ENCODE results near the gene GPC5.

The GPC5 gene

DNA sequence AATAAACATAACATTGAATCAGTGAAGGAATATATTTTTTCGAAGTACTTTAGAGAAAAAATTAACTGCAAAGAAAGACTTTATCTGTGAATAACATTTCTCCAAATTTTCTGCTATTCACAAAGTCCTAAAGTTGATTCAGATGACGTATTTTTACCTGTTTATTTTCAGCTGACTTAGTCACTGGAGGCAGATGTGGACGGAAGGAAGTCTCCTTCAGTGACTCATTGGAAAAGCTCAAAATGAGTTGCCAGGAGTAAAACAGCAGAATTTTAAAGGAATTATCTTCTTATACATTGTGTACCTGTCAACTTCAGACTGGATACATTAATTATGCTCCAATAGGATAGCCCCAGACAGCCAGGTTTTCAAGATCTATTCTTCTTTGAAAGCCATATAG, 1148.8 kb downstream of the GPC5 start:
- DNase-seq (ENCODE audit: low read depth in 2 of 2): no peak

DNA sequence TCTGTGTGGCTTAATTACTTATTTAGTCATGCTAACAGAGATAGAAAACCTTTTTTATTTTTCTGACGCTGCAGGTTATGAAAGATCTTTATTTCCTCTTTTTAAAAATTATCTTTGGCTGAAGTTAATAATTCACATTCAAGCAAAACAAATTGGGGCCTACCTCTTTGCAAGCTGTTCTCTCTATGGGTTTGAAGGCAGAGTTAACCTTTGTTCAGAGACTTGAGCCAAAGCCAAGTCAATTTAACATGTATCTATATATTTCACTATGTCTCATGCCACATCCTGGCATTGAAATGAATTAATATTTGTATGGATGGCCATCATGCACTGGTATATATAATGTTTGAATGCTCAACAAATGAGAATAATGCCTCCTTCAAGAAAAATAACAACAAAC, 1150.9 kb downstream of the GPC5 start:
- DNase-seq (ENCODE audit: low read depth in 2 of 2): no peak

DNA sequence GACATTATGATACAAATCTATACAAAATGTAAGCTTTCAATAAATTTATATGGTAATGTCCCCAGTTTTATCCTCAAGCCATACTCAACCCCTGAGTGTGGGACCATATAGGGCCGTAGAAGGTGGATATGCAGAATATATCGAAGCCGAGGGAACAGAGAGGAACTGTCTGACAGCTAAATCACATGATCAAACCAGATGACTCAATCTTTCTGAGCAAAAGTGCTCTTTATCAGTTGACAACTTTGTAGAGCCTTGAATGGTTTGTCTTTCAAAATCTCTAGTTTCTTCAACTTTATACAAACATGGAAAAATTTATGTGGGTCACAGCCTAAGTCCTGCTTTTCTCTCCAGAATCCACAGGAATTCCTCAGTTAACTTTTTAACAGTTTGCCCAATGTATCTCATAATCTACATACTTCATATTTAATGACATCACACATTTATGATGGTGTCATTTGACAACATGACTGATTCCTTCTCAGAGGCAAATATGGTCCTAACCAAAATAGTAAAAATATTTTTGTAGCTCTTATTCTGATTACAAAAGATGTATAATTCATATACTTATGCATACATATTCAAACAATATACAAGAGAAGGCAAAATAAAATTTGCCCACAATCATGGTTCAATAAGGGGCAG, 1155.2 kb downstream of the GPC5 start:
- DNase-seq (ENCODE audit: low read depth in 2 of 2): no peak

DNA sequence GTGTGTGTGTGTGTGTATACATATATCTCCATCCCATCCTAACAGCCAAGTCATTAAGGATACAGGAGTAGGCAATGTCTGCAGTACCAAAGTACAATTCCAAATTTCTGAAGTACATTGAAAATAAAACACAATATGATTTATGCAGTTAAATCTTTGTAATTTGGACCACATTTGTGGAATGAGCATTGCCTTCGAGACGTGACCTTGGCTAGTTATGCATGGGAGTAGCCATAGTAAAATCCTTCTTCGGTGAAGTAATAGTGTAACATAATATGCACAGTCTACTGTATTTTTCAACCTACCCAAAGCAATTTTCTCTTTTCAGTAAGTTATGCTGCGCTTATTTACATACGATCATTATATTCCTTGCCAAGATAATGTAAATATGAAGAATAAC, 1162.5 kb downstream of the GPC5 start:
- no peak for DNase-seq (ENCODE audit: low read depth in 2 of 2)

DNA sequence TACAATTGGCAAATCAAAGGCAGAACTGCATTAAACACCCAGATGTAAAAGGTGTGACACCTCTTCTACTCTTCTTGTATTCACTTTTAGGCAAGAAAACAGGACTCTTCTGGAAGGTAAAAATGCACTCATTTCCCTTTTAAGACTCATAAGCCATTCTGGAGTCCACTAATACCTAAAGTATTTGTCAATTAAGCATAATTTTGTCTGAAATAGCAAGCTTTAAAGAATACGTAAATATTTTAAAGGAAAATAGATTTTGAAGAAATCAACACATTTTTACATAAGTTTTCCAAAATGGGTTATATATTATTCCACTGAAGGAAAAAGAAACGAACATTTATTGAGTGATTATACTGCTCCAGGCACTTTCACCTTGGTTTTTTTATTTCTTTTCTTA, 1166.5 kb downstream of the GPC5 start:
- no peak for DNase-seq (ENCODE audit: low read depth in 2 of 2)

DNA sequence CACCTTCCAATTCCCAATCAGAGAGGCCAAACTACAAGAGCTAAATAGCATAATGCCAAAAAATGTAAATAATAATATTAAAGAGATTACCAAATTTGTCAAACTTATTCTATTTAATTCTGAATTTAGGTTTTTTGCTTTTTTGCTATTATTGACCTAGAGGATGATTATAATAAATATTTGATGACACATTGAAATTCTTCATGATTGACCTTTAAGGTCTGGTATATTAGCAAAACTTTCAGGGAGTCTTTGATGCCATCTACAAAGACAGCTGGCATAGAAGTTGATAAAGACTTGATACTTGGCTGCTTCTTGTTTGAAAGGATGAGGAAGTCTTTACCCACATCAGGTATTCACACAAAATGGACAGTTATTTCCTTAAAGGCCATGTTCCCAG, 1168.3 kb downstream of the GPC5 start:
- no peak for DNase-seq (ENCODE audit: low read depth in 2 of 2)

DNA sequence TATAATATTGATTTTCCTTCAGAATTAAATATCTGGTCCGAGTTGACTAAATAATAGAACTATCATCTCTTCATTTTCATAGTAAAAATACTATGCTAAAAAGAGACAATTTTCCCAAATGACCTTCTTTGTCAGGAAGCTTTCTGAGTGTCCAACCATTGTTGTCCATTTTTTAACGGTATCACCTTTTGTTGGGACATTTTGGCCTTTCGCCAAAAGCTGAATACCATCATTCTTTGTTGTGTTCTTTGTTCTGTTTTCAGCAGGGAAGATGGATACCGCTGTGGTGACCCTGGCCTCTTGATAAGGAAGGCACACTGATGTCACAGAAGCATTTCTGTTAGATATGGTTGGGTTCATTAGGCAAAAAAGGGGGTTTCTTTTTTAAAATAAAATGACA, 1173.8 kb downstream of the GPC5 start:
- no peak for DNase-seq (ENCODE audit: low read depth in 2 of 2)

DNA sequence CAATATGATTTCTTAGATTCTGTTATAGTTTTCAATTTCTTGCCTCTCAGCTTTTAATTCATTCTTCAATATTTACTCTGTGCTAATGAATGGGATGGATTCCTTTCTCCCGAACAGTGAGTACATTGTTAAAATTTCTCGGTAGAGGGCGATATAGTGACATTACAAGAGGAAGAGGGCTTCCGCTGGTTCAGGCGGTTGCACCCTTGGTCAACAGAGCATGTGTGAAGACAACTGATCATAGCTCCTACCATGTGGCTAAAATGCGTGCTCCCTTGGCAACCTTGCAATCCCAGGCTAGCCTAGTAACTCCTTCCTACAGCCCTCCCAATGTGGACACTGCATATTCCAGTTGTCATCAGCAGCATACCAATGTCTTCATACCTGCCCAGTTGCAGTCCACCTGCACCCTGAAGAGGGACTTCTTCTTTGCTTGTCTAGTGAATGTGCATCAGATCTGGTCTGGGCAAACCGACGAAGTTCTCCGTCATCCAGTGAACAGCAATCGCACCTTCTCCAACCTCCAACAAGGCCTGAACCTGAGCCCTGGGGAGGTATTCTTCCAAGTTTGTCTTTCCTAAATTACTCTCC, 1175.1 kb downstream of the GPC5 start:
- DNase-seq (ENCODE audit: low read depth in 2 of 2): no peak

DNA sequence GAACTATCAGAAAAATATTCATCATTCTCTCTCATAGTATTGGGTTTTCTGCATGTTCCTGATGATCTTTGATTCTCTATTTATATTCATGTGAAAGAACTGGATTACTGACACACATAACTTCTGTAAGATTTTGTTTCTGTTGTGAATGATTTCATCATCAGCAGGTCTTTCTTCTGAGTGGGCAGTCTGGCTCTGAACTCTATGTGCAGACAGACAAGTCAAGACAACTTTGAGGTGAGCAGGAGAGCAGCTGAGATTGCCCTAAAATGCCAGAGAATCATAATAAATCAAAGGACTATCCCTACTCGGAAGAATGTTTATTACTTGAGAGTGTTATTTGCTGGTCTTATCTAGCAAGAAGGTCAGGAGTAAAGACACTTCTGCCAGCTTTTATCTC, 1176.1 kb downstream of the GPC5 start:
- DNase-seq (ENCODE audit: low read depth in 2 of 2): no peak

DNA sequence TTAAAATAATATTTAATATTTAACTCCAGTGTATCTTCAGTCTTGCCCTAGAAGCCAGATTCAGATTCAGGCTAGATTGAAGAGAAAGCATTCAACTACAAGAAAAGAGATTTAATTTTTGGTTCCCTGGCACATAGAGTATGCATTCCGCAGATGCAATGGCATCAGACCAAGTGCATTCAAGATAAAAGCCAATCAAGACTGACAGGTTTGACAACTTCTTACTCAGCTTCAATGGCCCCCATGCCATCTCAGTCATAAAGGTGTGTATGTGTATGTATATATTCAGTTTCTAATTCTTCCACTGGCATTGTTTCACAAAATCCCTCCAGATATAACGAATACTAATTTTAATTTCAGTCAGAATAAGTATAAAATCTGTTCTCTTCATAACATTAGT, 1177.4 kb downstream of the GPC5 start:
- DNase-seq (ENCODE audit: low read depth in 2 of 2): no peak

DNA sequence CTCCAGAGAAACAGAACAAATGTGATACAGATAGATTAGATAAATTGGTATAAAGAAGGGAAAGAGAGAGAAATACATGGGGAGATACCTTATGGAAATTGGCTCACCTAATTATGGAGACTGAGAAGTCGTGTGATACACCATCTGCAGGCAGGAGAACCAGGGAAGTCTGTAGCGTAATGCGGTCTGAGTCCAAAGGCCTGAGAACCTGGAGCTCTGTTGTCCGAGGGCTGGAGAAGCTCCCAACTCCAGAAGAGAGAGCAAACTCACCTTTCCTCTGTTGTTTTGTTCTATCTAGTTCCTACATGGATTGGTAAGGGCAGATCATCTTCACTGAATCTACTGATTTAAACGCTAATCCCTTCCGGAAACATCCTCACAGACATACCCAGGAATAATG, 1179.9 kb downstream of the GPC5 start:
- no peak for DNase-seq (ENCODE audit: low read depth in 2 of 2)

DNA sequence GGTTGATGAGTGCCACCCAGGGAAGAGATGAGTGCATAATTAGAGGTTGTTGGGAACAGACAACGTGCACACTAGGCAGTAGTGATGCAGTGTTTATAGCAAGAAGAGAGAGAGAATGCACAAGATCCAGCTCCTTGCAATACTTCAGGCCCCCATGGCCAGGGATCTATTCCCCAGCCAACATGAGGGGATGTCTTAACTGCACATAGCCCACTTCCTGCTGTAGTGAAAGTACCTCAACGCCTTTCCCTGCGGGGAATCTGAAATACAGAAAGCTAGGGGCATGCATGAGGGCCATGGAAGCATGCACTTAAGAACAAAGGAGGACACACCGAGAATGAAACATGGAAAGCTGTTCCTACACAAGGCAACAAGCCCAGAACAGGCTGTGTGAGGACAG, 1191.5 kb downstream of the GPC5 start:
- no peak for DNase-seq (ENCODE audit: low read depth in 2 of 2)

DNA sequence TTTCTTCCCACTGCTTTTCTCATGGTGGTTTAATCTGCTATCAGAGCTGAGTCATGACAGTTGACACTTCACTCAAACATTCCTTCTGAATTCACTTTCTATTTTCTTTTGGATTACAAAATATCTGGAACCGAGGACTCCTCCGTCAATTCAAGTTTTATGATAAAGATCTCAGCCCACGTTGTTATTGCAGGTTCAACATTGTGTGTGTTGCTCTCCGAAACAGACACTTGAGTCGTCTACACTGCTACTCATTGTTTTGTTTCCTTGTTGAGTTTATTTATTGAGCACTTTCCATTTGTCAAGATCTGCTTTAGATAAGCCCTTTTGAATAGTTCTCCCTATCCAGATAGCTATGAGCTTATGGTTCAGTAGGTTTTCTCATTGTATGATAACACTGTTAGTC, 1192.1 kb downstream of the GPC5 start:
- no peak for DNase-seq (ENCODE audit: low read depth in 2 of 2)

DNA sequence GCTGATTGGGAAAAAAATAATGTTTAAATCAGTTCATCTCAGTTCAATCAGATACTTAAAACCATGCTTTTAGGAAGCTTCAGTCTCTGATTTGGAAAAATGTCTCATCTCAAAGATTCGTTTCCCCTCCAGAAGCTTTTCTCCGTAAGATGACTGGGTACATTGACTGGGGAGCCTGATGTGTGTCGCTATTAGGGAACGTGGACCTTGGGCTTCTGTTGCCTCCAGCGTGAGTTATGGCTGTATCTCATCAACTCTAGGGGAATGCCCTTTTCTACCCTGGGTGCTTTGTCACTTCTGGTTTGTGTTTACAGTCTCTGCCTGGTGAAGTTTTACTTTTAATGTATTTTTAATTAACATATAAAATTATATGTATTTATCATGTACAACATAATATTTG, 1192.7 kb downstream of the GPC5 start:
- DNase-seq (ENCODE audit: low read depth in 2 of 2): no peak

DNA sequence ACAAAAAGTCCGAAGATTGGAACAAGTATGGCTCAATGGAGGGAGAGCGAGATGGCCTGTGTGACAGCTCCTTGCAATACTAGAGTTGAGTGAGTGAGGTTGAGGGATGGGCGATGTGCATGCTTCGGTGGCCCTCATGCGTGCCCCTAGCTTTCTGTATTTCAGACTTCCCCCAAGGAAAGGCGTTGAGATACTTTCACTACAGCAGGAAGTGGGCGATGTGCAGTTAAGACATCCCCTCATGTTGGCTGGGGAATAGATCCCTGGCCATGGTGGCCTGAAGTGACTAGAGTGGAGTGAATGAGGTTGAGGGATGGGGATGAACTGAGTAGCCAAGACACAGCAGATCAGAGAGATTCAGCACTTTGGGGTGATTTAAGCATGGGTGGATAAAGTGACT, 1194.3 kb downstream of the GPC5 start:
- no peak for DNase-seq (ENCODE audit: low read depth in 2 of 2)

DNA sequence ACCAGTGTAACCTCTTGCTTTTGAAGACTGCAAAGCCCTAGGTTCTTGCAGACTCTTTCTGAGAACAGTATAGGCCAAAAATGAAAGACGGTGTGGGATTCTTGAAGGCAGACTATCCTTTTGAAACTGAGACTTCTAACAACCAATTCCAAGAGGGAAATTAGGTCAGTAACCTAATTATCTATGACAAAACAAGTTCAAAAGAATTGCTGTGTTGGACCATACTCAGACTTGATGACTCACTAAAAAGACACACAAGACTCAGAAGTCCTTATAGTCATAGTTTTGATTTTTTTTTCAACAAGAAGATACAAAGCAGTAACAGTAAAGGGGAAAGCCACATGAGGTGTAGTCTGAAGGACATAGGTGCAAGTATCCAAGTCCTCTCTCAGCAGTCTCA, 1204.1 kb downstream of the GPC5 start:
- no peak for DNase-seq (ENCODE audit: low read depth in 2 of 2)

DNA sequence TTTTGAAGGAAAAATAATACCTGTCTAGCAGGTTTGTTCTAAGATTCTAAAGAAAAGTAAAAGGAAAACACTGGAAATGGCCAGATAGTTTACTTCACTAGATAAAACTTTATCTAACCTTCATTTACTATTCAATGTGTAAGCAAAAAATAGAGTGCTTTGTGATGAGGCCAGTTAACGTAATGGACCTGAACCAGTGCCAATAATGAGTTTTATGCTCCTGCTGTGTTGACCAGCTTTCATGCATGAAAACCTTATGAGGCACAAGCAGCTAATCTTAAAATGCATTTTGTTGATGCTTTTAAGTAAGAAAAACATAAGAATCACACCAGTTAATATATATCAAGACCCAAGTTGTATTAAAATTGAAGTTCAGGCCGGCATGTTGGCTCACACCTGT, 1211.0 kb downstream of the GPC5 start:
- DNase-seq (ENCODE audit: low read depth in 2 of 2): no peak

DNA sequence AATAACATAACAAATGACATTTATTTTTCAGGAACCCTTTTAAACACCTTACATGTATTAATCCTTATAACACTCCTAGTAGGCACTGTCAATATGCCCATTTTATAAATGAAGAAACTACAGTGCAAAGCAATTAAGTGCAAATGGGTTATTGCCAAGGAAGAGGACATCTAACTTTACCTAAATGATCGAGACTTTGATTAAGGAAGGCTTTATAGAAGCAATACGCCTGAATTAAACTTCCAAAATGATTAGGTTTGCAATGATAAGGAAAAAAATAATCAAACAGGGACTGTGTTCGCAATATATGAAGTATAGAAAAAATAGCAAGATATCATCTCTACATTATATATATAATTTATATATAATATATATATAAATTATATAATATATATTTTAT, 1214.5 kb downstream of the GPC5 start:
- no peak for DNase-seq (ENCODE audit: low read depth in 2 of 2)

DNA sequence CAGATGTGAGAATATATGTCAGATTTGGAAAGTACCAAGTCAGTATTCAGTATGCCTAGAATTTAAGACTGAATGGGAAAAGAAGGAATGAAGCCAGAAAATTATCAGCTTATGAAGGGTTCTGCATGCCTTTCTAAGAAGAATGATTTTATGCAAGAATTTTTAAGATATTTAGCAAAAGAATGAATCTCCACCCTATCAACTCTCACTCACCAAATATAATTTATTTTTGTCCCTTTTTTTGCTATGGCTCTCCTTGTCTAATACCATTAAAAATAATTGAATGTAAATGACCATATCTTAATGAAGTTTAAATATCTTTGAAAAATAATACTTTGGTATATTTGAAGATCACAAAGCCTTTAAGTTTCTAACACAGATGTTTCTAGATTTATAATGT, 1215.5 kb downstream of the GPC5 start:
- no peak for DNase-seq (ENCODE audit: low read depth in 2 of 2)

DNA sequence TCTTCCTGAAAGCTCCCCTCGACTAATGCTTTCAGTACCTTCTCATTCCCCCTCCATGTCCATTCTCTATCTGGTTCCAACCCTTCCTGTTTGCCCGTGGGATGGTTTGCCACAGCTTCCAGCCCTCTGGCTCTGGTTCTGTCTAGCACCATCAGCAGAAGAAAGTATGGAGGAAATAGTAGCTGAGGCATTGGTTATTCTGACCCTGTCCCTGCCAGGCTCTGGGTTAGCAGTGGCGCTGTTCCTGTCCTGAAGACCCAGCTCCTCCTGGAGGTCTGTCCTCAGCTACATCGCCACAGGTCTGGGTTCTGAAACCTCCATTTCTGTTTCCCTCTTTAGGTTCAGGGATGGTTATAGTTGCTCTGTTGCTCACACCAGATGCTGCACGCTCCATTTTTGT, 1223.6 kb downstream of the GPC5 start:
- DNase-seq (ENCODE audit: low read depth in 2 of 2): no peak

DNA sequence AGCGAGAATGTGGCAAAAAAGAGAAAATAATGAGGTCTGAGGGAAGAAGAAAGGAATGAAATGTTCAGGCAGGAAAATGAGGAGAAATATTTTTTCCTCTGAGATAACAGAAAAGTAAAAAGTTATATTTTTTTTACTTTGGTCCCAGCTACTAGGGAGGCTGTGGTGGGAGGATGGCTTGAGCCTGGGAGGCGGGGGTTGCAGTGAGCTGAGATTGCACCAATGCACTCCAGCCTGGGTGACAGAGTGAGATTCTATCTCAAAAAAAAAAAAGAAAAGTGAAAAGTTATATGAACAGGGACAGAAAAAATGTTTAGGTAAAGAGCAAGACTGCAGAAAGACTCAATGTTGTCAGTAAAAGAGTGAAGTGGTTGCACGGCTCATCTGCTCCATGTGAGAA, 1224.5 kb downstream of the GPC5 start:
- DNase-seq (ENCODE audit: low read depth in 2 of 2): no peak

DNA sequence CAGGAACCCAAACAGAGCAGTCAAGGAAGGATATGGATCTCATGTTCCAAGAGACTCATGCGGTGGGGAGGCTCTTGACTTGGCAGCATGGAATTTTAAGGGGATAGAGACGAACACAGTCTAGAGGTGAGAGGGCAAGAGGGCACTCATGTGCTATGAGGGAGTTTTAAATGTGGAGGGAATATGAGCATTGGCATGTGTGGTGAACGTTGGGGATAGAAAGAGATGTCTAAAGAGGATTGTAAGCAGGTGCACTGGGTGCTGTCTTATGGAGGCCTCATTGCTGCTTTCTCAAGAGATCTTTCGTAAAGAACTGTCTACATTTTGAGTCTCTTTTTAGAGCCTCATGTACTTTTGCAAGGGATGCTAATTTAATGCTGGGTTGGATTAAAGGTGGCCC, 1227.9 kb downstream of the GPC5 start:
- DNase-seq (ENCODE audit: low read depth in 2 of 2): no peak

DNA sequence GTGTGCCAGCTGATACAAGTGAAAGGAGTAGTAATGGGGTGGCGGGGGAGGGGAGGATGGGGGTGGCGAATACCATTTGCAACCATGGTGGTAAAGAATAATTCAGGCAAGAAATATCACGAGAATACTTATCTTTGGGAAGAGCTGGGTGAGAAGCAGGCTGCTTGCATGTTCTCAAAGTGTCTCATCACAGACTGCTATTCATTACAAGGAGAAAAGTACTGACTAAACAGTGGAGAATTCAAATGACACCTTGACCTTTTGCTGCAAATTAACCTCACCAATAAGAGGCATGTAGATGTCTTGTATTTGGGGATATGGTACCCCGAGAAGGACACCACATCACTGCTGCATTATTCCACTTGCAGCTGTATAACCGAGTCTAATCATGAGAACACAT, 1242.5 kb downstream of the GPC5 start:
- no peak for DNase-seq (ENCODE audit: low read depth in 2 of 2)

DNA sequence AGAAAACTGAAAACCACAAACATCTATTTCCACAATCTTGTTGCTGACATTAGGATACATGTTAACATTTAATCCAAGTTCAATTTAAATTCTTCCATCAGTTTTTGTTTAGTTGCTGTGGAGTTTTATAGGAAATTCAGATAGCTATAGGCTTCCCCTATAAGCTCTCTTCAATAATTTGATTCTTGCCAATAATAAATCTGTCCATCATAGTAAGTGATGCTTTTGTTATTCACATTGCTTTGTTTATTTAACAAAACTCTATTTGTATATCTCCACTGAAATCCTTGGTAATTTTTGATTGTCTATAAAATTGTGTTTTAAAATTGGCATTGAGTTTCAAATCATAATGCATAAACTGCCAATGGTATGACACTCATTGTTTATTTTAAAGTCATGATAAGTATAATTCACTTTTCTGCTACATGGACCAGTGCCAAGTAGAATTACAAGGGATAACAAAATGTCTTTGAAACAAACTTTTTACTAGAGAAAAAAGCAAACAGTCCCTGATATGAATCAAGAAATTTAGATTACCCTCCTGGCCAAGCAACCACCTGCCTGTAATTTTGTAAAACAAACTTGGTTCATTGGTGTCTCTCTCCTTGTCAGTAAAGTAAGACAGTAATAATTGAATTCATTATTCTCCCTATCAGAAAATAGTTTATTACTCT, 1250.9 kb downstream of the GPC5 start:
- DNase-seq (ENCODE audit: low read depth in 2 of 2): no peak
